ENCODE measurements around the gene PPFIA2.

PPFIA2 gene

DNA sequence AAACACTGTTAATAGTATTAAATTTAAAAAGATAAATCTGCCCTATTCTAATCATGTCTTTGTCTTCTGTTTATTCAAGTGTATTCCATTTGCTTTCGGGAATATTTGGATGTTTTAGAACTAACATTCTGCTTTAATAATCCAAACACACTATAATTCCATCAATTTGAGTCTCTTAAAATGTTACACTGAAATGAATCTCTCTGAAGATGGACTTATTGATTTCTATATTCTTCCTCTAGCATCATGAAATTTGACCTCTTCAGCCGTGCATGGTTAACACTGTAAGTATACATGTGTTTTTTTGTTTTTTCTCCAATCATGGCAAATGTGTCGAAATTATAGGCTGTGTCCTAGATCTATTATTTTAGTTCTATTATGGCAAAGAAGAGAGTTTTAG is 342.1 kb downstream of the PPFIA2 start:
- no peak for DNase-seq

GRCh38 chr12:81416571-81416970 is 342.6 kb downstream of the PPFIA2 start:
- DNase-seq: no peak

DNA sequence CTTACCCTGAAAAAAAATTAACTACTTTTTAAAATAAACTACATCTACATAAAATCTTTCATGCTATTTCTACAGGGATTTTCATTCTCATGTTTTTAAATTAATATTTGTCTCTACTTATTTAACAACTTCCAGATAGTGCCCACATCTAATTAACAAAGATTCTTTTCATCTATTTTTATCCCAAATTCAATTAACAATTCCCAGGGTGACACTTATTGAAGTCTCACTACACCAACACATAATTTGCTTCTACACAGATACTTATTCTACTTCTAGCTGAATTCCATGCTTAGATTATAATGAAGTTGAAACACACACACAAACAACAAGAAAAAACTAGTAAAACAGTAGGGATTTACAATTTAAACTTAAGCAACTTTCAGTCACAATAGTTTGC is 344.7 kb downstream of the PPFIA2 start:
- no peak for DNase-seq

DNA sequence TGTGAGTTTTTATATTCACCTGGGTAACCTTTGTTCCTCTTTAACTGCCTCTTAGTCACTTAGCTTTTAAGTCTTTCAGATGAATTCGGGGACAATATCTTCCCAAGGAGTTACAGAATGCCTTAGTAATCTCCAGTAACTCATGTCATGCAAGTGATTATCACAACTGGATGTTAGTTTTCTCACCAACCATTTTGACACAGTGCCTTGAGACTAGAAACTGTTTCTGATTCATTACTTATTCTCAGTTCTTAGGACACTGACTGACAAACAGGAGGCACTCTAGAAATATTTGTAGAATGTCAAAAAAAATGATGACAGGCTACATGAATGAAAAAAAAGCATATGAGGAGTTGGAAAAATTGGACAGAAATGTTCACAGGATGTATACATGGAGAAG is 346.2 kb downstream of the PPFIA2 start:
- DNase-seq: no peak

- no peak for DNase-seq
These were observed 355.8 kb downstream of the PPFIA2 start for GRCh38 chr12:81403348-81403747.

- no peak for DNase-seq
These were observed 357.9 kb downstream of the PPFIA2 start for GRCh38 chr12:81401241-81401640.

DNA sequence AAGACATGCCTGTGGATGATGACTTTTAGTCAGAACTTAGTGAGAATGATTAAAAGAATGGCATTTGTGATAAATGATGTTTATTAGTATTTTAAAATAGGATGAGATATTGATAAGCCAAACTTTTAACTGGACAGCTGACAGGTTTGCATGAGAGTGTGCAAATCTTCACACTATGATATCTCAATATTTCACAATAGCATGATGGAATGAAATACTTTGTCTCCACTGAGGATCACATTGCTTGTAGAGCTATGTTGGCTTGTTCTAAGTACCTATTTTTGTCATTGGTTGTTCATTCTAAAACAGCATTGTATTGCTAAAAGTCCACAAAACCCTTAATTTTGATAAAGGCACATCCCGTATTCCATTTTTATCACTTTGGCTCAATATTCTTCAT is 359.1 kb downstream of the PPFIA2 start:
- no peak for DNase-seq

DNA sequence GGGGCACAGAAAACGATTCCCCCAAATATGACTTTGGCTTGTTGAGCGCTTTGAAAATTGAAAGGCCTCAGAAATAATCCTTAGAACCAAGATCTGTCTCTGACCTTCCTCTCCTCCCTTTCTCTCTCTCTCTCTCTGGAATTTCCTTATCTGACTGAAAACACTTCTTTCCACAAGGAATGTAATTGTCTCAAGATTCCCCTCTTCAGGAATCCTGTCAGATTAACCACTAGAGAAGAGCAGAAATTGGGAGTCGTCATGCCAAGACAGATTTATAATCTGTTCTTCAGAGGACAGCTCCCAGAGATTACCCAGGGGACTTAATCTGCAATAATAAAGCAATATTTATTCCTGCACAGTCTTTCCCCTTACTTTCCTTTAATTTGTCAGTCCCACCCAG is 363.7 kb downstream of the PPFIA2 start:
- DNase-seq: no peak

- no peak for DNase-seq
These were observed 369.5 kb downstream of the PPFIA2 start for GRCh38 chr12:81389550-81390099.

DNA sequence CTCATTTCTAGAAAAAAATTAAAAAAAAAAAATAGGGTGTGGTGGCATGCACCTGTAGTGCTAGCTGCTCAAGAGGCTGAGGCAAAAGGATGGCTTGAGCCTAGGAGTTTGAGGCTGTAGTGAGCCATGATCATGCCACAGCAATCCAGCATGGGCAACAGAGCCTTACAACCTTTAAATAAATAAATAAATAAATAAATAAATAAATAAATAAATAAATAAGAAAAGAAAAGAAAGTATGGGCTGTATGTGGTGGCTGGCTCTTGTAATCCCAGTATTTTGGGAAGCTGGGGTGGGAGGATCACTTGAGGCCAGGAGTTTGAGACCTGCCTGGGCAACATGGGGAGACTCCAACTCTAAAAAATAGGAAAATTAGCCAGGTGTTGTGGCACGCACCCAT is 373.0 kb downstream of the PPFIA2 start:
- DNase-seq: no peak

GRCh38 chr12:81381951-81382350 is 377.2 kb downstream of the PPFIA2 start:
- DNase-seq: no peak

GRCh38 chr12:81378601-81379285 is 380.4 kb downstream of the PPFIA2 start:
- DNase-seq: no peak

DNA sequence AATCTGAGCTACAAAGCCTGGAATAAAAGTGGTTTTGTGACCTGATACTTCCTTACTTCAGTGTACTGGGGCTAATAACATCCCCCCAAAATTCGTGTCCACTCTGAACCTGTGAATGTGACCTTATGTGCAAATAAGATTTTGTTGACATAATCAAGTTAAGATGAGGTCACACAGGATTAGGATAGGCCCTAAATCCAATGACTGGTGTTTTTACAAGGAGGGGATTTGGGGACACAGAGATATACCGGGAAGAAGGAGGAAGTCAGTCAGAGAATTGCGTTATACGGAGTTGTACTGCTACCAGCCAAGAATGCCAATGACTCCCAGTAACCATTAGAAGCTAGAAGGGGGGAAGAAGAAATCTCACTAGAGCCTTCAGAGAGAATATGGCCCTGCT is 381.4 kb downstream of the PPFIA2 start:
- no peak for DNase-seq

GRCh38 chr12:81375969-81376368 is 383.2 kb downstream of the PPFIA2 start:
- no peak for DNase-seq

GRCh38 chr12:81370456-81370855 is 388.7 kb downstream of the PPFIA2 start:
- no peak for DNase-seq

DNA sequence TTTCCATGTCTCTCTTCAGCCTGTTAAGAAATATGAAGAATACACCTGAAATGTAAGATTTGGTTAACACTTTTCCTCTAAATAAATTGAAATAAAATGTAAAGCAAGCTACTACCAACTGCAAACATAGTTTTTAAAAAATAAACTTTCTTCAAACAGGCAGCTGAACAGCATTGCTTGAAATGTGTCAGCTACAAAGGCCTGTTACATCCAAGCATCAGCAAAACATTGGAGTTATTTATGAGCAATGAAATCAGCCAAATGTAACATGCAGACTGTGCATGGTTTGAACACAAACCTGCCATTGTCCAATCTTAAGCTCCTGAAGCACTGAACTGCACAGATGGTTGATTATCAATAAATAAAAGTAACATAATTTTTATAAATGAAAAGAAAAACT is 390.0 kb downstream of the PPFIA2 start:
- no peak for DNase-seq

GRCh38 chr12:81365284-81365683 is 393.9 kb downstream of the PPFIA2 start:
- DNase-seq: no peak

DNA sequence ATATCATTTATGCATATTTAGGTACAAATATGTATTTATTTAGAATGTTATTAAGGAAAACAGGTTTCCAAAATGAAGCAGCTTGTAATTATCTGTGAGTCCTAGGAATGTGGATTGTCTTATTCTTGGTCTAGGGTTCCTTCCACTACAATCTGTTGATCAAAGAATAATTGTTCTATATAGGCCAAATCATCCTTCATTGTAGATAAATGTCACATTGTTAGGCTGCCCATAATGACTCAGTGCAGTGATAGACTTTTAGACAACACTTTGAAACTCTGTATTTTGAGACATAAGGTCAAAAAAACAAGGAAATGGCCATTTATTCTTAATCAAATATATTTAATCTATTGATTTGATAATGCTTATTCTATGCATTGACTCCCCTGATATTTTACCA is 398.2 kb downstream of the PPFIA2 start:
- no peak for DNase-seq

DNA sequence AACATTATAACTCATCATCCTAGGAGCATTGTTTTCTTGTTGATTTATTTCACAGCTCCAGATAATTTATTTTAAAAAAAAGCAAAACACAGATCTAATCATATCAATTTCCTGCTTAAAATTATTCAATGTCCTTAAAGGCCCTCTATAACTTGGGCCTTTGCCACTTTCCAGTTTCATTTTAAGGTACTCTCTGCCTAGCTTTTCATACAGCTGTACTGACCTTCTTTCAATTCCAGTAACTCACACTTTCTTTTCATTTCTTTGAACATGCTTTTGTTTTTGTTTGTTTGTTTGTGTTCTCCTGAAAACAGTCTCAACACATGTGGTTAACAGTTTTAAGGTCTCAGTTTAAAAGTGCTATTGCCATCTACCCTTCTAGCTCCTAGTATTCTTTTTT is 399.4 kb downstream of the PPFIA2 start:
- DNase-seq: no peak

DNA sequence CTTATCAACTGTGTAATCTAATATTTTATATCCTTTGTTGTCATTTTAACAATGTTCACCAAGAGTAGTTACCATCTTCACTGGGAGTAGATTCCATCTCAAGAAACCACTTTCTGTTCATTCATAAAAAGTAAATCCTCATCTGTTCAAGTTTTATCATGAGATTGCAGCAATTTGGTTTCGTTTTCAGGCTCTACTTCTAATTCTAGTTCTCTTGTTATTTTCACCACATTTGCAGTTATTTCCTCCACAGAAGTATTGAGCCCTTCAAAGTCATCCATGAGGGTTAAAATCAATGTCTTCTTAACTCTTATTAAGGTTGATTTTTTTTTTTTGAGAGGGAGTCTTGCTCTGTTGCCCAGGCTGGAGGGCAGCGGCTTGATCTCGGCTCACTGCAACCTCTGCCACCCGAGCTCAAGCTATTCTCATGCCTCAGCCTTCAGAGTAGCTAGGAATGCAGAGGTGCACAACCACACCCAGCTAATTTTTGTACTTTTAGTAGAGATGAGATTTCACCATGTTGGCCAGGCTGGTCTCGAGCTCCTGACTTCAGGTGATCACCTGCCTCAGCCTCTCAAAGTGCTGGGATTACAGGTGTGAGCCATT is 404.7 kb downstream of the PPFIA2 start:
- no peak for DNase-seq

DNA sequence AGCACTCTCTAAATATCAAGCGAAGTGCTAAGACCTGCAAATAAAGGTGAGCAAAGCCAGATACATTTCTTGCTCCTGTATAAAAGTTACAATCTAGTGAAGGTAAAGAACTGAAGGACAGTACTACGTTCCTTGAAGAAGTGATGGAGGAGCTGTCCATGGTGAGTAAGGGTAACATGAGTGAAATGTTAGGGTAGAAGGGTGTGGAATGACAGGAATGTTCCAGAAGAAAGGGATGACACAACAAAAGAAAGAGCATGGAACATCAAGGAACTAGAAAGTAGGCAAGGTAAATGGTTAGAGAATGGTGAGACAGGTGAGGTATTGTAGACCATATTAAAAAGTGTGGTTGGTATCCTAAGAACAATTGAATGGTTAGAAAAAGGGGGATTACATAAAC is 408.8 kb downstream of the PPFIA2 start:
- no peak for DNase-seq

DNA sequence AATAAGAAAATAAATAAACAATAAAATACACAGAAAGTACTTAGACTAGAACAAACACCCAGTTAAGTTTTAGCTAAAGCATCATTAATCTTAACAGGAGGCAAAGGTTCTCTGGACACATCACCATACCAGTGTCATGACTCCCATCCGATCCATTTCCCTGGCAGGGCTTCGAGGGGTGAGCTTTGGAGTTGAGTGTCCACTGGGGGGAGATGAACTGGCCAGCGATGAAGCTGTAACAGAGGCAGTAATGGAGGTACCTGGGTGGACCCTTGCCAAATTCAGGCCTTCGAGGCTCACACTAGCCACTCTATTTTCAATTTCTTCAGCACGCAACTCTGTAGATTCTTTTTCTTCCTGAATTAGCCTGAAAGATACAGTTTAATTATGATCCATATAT is 411.7 kb downstream of the PPFIA2 start:
- DNase-seq: no peak

- no peak for DNase-seq
These were observed 418.2 kb downstream of the PPFIA2 start for GRCh38 chr12:81340910-81341309.

- no peak for DNase-seq
These were observed 420.1 kb downstream of the PPFIA2 start for GRCh38 chr12:81339071-81339470.

- DNase-seq: no peak
These were observed 421.3 kb downstream of the PPFIA2 start for GRCh38 chr12:81337886-81338285.

Data from cerebellar nuclear complex (tissue), 1 donor.